Stimulated activated CD8-positive, alpha-beta memory T cell treated with anti-CD3 and anti-CD28 coated beads, Interleukin-2, amount 100 ng/mL, for 48 hours (primary cell): ENCODE measurements around the gene NT5E.

Source experiments
- DNase-seq, 2 donors: peaks; one replicate each; pipeline ENCODE4 v3.0.0-alpha.2; 2020; ENCODE audit warnings: low read depth in 2 of 2

NT5E gene

DNA sequence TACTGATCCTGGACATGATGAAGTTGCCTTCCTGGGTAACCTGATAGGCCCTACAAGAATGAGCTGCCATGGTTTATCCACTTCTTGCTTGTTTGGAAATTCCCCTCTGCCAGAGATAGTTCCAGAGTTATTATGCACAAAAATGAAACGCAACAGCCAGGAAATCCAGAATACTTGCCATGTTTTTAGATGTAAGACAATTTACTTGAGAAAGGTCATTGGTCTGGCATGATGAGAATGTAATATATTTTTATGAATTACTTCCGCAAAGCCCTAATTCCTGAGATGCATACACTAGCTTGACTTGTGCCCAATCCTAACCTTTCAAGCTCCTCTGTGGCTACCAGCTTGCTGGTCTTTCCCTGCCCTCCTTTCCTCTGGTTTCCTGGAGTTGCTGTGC is 27.9 kb upstream of the NT5E start:
- DNase-seq, result no peak

DNA sequence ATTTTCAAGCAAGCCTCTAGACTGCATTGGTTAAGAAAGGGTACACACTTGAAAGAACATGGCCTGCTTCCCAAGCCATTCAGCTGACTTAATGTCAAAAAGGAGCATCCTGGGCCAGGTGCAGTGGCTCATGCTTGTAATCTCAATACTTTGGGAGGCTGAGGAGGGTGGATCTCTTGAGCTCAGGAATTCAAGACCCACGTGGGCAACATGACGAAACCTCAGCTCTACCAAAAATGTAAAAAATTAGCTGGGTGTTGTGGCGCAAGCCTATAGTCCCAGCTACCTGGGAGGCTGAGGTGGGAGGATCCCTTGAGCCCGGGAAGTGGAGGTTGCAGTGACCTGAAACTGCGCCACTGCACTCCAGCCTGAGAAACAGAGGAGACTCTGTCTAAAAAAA is 26.9 kb upstream of the NT5E start:
- DNase-seq, result no peak

- DNase-seq, result no peak
Observed at GRCh38 chr6:85424981-85425380, 24.9 kb upstream of the NT5E start.

GRCh38 chr6:85425997-85426396 is 23.9 kb upstream of the NT5E start:
- no peak for DNase-seq

DNA sequence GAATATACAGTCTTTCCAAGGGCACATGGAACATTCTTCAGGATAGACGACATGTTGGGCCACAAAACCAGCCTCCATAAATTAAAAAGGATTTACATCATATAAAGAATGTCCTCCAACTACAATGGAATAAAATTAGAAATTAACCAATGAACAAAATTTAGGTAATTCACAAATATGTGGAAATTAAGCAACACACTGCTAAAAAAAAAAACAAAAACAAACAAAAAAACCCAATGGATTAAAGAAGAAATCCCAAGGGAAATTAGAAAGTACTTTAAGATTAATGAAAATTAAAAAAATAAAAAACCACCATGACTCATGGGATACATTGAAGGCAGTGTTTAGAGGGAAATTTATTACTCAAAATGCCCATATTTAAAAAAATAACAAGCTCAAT is 21.4 kb upstream of the NT5E start:
- DNase-seq, result no peak

DNA sequence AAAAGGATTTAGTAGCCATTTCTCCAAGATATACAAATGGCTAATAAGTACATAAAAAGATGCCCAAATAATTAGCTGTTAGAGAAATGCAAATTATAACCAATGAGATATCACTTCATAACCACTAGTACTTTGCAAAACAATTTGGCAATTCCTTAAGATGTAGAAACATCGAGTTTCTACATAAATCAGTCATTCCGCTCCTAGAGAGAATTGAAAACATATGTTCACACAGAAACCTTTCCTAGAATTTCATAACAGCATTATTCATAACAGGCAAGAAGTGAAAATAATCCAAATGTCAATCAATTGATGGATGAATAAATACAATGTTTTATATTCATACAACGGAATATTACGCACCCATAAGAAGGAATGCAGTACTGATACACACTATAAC is 20.5 kb upstream of the NT5E start:
- no peak for DNase-seq

DNA sequence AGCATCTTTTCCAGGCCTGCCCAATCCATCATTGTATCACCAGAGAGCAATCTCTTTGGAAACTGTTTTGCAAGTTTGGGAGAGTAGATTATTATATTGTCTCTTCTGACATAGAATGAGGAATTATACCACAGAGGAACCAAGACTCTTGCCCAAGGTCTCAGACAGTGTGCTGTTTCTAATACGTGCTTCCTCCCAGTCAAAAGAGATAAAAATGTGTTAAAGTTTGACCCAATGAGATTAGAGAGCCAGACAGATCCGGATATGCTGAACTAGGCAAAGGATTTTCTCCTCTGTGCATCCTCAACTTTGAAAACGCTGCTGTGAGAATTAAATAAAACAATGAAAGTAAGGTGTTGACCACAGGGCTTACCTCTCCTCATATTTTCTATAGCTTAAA is 18.6 kb upstream of the NT5E start:
- DNase-seq, result no peak

DNA sequence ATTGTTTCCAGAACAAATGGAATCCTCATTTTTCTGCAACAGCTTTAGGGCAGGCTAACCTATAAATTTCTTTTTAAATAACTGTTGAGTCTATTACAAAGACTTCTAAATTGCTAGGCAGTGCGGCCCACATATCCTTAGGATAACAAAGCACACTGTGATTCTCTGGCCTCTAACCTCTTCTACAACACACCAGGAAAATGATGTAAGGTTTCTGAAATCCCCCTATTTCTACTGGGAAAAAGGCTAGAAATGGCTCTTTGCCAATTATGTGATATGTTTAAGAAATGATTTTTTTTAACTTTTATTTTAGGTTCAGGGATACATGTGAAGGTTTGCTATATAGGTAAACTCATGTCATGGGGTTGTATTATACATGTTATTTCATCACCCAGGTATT is 17.3 kb upstream of the NT5E start:
- DNase-seq, result no peak

- DNase-seq, result no peak
Observed at GRCh38 chr6:85435851-85436250, 14.0 kb upstream of the NT5E start.

- DNase-seq, result no peak
Observed at GRCh38 chr6:85436411-85436810, 13.5 kb upstream of the NT5E start.

DNA sequence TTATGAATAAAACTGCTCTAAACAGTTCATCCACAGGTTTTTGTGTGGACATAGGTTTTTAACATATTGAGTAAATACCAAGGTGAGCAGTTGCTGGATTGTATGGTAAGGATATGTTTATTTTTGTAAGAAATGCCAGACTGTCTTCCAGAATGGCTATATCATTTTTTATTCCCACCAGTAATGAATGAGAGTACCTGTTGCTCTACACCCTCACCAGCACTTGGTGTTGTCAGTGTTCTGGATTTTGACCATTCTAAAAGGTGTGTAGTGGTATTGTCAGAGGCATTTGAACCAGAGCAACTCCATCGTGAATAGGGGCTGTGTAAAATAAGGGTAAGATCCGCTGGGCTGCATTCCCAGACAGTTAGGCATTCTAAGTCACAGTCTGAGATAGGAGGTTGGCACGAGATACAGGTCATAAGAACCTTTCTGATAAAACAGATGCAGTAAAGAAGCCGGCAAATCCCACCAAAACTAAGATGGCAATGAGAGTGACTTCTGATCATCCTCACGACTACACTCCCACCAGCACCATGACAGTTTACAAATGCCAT is 12.9 kb upstream of the NT5E start:
- no peak for DNase-seq

DNA sequence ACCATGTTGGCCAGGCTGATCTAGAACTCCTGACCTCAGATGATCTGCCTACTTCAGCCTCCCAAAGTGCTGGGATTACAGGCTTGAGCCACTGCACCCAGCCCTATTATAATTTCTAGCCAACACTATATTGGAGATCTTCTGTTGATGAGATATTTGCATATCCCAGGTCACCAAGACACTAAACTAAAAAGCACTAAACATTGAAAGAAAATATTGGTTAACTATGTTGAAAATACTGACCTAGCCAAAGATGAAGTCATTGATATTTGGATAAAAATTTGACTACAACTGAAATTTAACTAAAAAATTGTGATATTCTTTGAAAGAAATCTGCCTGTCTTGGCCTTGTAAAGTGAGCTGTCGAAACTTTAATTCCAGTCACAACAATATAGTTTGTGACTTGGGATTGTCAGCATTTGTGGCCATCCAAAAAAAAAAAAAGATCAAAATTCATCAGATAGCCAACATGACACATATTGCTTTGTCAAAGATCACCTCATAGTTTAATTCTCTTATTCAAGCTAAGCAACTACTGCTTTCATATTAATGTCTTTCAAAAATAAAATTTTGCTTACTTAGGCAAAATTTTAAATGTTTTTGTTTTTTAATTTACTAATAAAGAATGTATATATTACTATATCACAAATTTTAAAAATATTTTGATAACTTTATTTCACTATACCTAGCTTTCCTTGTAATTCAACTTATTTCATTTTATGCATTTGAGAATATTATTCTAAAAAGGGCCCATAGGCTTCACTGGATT is 6.3 kb upstream of the NT5E start:
- no peak for DNase-seq

DNA sequence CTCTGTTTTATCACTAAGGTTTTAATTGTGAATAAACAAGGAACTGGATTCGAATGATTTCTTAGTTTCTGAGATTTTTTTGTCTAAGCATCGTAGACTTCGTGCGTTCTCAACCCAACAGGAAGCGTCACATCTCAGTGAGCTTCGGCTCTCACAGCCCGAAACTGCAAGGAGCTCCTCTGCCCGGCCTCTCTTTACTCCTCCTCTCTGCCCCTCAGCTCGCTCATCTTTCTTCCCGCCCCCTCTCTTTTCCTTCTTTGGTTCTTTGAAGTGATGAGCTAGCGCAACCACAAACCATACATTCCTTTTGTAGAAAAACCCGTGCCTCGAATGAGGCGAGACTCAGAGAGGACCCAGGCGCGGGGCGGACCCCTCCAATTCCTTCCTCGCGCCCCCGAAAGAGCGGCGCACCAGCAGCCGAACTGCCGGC is 480 bp upstream of the NT5E start:
- DNase-seq, result peak; percentile 36 to 51

- DNase-seq, result no peak
Observed at GRCh38 chr6:85451565-85452306, 1.9 kb downstream of the NT5E start.

DNA sequence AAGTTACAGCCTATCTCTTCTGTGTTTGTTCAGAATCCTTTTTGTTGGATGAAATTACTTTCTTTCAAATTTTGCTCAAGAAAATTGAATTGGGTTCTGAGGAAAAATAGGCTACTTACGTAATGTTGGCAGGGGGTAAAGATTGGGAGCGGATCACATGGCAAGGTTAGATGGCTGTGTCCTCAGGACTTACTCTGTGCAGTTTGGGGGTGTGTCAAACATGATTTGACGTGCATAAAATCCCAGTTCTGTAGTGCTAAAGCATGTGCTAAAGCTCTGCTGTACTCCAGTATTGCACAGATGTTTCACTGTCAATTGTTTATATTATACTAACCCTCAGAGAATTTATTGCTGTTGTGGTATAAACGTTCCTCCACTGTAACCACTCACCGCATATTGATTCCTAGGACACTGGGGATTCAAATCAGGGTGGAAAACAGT is 2.6 kb downstream of the NT5E start:
- DNase-seq, result no peak

DNA sequence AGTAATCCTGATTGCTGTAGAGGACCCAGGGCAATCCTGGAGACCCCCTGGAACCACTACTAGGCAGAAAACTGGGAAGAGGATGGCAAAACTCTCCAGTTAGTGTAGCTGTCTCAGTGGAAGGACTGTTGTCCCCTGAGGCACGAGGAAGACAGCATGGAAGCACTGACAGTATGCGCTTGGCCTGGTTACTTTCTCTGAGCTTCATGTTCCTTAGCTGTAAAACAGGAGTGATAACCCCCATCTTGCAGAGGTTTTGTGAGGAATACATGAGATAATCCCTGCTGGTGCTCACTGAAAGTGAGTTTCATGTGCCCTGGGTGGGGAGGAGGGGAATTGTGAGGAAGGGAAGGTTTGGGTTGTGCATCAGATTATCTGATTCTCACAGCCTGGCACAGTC is 3.2 kb downstream of the NT5E start:
- no peak for DNase-seq

- DNase-seq, result no peak
Observed at GRCh38 chr6:85453490-85453889, 3.6 kb downstream of the NT5E start.

GRCh38 chr6:85455471-85456026 is 5.7 kb downstream of the NT5E start:
- no peak for DNase-seq

DNA sequence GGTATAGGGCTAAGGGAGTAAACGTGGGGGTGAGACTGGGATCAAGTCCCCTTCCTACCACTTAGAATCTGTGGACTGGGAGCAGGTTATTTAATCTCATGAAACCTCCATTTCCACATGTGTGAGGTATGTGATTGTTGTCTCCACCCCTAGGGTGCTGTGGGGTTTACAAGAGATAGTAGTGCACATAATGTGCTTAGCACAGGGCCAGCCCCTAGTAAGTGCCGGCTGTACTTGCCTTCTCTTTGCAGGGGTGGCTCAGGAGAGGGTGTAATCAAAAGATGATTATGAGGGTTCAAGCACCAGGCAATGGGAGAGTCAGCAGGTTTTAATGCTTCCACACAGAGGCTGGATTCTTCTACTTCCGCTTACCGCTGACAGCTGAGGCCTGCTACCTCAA is 6.9 kb downstream of the NT5E start:
- DNase-seq, result no peak

GRCh38 chr6:85458184-85458583 is 8.3 kb downstream of the NT5E start:
- no peak for DNase-seq

DNA sequence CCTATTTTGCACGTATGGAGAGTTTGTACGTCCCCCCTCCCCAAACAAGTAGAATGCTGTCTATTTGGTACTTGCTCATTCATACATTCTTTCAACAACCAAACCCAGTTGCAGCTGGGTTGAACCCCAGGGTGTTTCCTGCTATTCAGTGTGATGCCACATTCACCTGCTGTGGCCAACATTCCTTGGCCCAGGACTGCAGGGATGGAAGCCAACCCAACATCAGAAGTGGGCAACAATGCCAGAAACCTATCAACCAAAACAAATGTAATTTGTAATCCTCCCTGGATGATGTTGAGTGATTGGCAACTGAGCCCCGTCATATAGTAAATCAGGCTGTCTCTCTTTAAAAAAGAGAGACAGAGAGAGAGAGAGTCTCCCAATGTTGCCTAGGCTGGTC is 8.9 kb downstream of the NT5E start:
- DNase-seq, result no peak

- no peak for DNase-seq
Observed at GRCh38 chr6:85459224-85459901, 9.5 kb downstream of the NT5E start.
